ENCODE results near the gene HEATR1.

Gene HEATR1

DNA sequence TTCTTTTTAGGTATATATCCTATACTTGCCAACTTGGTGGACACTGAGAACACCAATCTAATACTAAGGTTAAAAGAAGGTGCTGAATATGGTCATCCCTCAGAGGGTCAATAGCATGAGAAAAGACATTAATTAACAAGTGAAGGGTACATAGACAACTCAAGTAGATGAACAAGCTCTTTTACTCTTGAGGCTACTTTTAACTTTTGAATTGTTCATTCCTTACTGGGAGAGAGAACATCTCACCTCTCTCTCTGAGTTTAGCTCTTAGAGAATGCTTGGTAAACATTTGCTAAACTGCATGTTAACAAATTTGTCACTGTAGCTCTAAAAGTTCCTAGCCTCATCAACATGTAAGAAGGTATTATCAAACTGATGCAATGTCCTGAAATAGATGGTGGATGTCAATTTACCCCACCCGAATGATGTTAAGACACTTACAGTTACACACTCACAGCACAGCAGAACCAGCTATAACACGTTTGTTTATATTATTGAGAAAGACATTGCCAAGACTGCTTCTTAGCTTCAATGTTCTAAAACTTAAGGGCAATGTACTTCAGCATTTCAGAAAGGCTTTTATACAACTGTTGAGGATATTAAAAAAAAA is 35.9 kb downstream of the HEATR1 start:
- POLR2A ChIA-PET (ENCODE audit: low non-redundant PET), result interaction anchor here (0.6 kb wide), 1 partner anchor 341 kb away, joined by 3 read pairs; no protein-coding TSS in a partner anchor
- CTCF ChIA-PET, result interaction anchor here (0.7 to 1.0 kb wide), 3 partner anchors 9 to 327 kb away, joined by 3 to 8 read pairs (median 4); no protein-coding TSS in a partner anchor
- TF ChIP-seq, protein P1, sequence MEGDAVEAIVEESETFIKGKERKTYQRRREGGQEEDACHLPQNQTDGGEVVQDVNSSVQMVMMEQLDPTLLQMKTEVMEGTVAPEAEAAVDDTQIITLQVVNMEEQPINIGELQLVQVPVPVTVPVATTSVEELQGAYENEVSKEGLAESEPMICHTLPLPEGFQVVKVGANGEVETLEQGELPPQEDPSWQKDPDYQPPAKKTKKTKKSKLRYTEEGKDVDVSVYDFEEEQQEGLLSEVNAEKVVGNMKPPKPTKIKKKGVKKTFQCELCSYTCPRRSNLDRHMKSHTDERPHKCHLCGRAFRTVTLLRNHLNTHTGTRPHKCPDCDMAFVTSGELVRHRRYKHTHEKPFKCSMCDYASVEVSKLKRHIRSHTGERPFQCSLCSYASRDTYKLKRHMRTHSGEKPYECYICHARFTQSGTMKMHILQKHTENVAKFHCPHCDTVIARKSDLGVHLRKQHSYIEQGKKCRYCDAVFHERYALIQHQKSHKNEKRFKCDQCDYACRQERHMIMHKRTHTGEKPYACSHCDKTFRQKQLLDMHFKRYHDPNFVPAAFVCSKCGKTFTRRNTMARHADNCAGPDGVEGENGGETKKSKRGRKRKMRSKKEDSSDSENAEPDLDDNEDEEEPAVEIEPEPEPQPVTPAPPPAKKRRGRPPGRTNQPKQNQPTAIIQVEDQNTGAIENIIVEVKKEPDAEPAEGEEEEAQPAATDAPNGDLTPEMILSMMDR (conservative IDR thresholded peaks at IDR 0.05; ENCODE audit: low read depth), result no peak
- DNase-seq (ENCODE audit: low spot score), result no peak
- H3K27ac ChIP-seq, result no peak overlapping the region

GRCh38 chr1:236565530-236565929 is 38.8 kb downstream of the HEATR1 start:
- H3K27ac ChIP-seq, result no peak overlapping the region
- DNase-seq (ENCODE audit: low spot score), result no peak
- POLR2A ChIA-PET (ENCODE audit: low non-redundant PET), result no interaction called here
- TF ChIP-seq, protein P1 (conservative IDR thresholded peaks at IDR 0.05; ENCODE audit: low read depth), result no peak
- CTCF ChIA-PET, result no interaction called here

DNA sequence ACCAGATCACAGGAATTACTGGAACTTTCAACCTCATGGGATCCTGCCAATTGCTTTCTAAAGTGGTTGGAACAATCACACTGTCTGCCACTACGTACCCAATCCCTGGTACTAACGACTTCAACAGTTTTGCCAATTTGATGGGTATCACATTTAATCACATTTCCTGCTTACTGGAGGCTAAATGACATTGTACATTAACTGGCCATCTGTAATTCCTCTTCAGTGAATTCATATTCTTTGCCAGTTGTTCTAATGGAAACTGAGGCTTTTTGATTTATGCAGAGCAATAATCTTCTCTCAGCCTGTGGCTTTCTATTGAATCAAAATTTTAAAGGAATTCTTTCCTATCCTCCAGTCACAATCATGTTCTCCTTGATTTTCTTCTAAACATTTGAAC is 42.3 kb downstream of the HEATR1 start:
- ChIA-PET CTCF (no interaction called here), POLR2A (ENCODE audit: low non-redundant PET) (no interaction called here)
- TF ChIP-seq, protein P1 (conservative IDR thresholded peaks at IDR 0.05; ENCODE audit: low read depth), result no peak
- DNase-seq (ENCODE audit: low spot score), result no peak
- H3K27ac ChIP-seq, result no peak overlapping the region

DNA sequence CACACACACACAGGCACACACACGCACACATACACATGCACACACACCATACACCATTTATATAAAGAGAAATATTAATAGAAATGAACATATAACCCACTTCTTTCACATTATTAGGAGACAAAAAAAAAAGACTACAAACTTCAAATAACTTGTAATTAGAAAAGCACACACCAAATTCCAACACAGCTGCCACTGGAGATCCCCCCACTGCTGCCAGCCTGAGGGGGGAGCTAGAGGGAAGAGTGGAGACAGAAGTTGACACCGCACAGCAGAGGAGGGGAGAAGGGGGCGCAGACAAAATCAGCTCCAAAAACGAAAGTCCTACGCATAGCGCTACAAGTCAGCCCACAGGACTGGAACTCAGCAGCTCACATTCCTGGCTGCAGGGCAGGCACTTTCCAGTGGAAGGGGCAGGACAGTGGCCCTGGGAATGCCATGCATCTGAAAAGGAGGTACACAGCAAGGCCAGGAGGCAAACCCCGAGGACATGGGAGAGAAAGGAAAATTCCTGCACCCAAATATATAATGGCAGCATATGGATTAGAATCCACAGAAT is 44.0 kb downstream of the HEATR1 start:
- no peak overlapping the region for H3K27ac ChIP-seq
- TF ChIP-seq, protein P1 (conservative IDR thresholded peaks at IDR 0.05; ENCODE audit: low read depth), result no peak
- CTCF ChIA-PET, result no interaction called here
- POLR2A ChIA-PET (ENCODE audit: low non-redundant PET), result no interaction called here
- no peak for DNase-seq (ENCODE audit: low spot score)

DNA sequence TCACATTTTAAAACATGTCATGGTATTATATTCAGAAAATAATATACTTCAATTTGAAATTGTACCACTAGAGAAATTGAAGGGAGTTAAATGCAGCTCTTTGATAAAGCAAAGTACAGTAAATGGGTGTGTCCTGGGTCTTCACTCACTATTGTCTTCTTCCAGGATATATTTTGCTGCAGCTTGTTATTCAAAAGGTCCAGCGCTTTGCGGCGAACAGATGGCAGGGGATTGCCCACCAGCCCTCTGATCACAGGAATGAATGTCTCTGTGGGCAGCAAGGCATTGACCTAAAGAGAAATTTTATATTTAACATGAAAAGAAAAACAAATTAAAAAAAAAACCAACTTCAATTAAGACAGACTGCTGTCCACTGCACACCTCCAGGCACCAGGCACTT is 45.5 kb downstream of the HEATR1 start:
- TF ChIP-seq, protein P1 (conservative IDR thresholded peaks at IDR 0.05; ENCODE audit: low read depth), result no peak
- ChIA-PET POLR2A (ENCODE audit: low non-redundant PET) (no interaction called here), CTCF (interaction anchor here (0.7 to 1.3 kb wide), 2 partner anchors 10 to 93 kb away, joined by 4 to 5 read pairs; no protein-coding TSS in a partner anchor)
- no peak for DNase-seq (ENCODE audit: low spot score)
- no peak overlapping the region for H3K27ac ChIP-seq

- no peak overlapping the region for H3K27ac ChIP-seq
- TF ChIP-seq, protein P1 (conservative IDR thresholded peaks at IDR 0.05; ENCODE audit: low read depth), result no peak
- CTCF ChIA-PET, result interaction anchor here (0.7 kb wide), 1 partner anchor 92 kb away, joined by 5 read pairs; no protein-coding TSS in a partner anchor
- DNase-seq (ENCODE audit: low spot score), result no peak
- POLR2A ChIA-PET (ENCODE audit: low non-redundant PET), result no interaction called here
Observed at GRCh38 chr1:236558081-236558480, 46.2 kb downstream of the HEATR1 start.

Measured in RWPE1 (cell line).